ENCODE measurements around the gene DIP2A. TPM values are rescaled to one million over a fixed set of nuclear protein-coding genes. Genes with fewer than 3 reads are reported as not detected.

The DIP2A gene
- total and polyA plus RNA-seq, 2 experiments from 2014 or later: 18.5 to 36.3 TPM

DNA sequence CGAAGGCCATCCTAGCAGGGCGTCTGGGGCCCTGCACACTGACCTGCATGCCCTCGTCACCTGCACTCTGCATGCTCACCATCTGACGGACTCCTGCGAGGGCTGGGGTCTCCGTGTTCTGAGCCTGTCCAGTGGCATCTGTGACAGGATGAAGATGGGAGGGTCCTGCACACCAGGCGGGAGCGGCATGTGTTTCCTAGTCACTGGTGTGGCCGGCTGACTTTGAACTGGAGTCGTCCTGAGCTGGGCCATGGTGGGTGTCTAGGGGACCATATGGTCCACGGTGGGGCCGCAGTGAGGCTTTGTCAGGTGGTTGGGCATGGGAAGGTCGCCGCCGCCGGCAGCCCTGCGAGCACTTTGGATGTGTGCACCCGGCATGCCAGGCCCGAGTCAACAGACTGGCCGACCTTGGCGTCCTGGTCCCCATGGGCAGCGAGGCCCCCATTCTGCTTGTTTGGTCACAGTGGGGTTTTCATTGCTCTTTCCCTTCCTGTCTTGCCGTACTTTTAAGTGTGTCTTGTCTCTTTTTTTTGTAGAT lies 16.7 kb upstream of the DIP2A start (continued):
- TF ChIP-seq, protein P1, sequence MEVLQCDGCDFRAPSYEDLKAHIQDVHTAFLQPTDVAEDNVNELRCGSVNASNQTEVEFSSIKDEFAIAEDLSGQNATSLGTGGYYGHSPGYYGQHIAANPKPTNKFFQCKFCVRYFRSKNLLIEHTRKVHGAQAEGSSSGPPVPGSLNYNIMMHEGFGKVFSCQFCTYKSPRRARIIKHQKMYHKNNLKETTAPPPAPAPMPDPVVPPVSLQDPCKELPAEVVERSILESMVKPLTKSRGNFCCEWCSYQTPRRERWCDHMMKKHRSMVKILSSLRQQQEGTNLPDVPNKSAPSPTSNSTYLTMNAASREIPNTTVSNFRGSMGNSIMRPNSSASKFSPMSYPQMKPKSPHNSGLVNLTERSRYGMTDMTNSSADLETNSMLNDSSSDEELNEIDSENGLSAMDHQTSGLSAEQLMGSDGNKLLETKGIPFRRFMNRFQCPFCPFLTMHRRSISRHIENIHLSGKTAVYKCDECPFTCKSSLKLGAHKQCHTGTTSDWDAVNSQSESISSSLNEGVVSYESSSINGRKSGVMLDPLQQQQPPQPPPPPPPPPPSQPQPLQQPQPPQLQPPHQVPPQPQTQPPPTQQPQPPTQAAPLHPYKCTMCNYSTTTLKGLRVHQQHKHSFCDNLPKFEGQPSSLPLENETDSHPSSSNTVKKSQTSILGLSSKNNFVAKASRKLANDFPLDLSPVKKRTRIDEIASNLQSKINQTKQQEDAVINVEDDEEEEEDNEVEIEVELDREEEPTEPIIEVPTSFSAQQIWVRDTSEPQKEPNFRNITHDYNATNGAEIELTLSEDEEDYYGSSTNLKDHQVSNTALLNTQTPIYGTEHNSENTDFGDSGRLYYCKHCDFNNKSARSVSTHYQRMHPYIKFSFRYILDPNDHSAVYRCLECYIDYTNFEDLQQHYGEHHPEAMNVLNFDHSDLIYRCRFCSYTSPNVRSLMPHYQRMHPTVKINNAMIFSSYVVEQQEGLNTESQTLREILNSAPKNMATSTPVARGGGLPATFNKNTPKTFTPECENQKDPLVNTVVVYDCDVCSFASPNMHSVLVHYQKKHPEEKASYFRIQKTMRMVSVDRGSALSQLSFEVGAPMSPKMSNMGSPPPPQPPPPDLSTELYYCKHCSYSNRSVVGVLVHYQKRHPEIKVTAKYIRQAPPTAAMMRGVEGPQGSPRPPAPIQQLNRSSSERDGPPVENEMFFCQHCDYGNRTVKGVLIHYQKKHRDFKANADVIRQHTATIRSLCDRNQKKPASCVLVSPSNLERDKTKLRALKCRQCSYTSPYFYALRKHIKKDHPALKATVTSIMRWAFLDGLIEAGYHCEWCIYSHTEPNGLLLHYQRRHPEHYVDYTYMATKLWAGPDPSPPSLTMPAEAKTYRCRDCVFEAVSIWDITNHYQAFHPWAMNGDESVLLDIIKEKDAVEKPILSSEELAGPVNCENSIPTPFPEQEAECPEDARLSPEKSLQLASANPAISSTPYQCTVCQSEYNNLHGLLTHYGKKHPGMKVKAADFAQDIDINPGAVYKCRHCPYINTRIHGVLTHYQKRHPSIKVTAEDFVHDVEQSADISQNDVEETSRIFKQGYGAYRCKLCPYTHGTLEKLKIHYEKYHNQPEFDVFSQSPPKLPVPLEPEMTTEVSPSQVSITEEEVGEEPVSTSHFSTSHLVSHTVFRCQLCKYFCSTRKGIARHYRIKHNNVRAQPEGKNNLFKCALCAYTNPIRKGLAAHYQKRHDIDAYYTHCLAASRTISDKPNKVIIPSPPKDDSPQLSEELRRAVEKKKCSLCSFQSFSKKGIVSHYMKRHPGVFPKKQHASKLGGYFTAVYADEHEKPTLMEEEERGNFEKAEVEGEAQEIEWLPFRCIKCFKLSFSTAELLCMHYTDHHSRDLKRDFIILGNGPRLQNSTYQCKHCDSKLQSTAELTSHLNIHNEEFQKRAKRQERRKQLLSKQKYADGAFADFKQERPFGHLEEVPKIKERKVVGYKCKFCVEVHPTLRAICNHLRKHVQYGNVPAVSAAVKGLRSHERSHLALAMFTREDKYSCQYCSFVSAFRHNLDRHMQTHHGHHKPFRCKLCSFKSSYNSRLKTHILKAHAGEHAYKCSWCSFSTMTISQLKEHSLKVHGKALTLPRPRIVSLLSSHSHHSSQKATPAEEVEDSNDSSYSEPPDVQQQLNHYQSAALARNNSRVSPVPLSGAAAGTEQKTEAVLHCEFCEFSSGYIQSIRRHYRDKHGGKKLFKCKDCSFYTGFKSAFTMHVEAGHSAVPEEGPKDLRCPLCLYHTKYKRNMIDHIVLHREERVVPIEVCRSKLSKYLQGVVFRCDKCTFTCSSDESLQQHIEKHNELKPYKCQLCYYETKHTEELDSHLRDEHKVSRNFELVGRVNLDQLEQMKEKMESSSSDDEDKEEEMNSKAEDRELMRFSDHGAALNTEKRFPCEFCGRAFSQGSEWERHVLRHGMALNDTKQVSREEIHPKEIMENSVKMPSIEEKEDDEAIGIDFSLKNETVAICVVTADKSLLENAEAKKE (CRISPR knock-in tag; IDR thresholded peaks at IDR 0.05): no peak
- TF ChIP-seq CREB1 (CRISPR knock-in tag; IDR thresholded peaks at IDR 0.05; ENCODE audit: low read depth) (no peak), ZNF114 (CRISPR knock-in tag; IDR thresholded peaks at IDR 0.05) (no peak), EZH2 (IDR thresholded peaks at IDR 0.05; ENCODE audit: low read depth, unreplicated experiment) (no peak), JUNB (IDR thresholded peaks at IDR 0.05; ENCODE audit: unreplicated experiment) (no peak), NANOG (IDR thresholded peaks at IDR 0.05; ENCODE audit: borderline replicate concordance) (no peak)
- TF ChIP-seq, protein P2, sequence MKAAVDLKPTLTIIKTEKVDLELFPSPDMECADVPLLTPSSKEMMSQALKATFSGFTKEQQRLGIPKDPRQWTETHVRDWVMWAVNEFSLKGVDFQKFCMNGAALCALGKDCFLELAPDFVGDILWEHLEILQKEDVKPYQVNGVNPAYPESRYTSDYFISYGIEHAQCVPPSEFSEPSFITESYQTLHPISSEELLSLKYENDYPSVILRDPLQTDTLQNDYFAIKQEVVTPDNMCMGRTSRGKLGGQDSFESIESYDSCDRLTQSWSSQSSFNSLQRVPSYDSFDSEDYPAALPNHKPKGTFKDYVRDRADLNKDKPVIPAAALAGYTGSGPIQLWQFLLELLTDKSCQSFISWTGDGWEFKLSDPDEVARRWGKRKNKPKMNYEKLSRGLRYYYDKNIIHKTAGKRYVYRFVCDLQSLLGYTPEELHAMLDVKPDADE (IDR thresholded peaks at IDR 0.05): no peak

DNA sequence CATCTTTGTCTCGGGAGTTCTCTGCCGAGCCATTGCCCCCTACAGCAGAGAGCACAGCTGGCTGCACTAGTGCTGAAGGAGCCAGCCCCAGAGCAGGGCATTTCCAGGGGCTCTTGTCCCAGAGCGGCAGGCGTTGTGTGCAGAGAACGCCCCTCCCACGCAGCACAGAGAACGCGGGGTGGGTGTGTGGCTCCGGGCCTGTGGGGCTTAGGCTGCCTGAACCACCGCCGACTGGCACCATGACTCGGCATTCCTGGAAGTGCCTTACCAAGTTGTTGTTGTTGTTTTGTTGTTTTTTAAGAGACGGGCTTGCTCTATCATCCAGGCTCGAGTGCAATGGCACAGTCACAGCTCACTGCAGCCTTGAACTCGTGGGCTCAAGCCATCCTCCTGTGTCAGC lies 15.8 kb upstream of the DIP2A start:
- H3K4me1 Mint-ChIP-seq: peaks cover 18% of the 10 kb centered on the region
- H3K27ac Mint-ChIP-seq: peak overlapping the region; percentile 95
- Histone ChIP-seq H3K9me2 (ENCODE audit: insufficient read depth) (no peaks in the 10 kb centered on the region), H3K27me3 (ENCODE audit: insufficient read depth) (no peaks in the 10 kb centered on the region), H3F3A (replicated peaks; ENCODE audit: low read depth) (0 out of 2 replicates have a peak, but pooled peaks cover 6% of the 10 kb centered on the region), H4K20me1 (replicated peaks; ENCODE audit: insufficient read depth) (no peaks in the 10 kb centered on the region), H3K79me2 (replicated peaks; ENCODE audit: insufficient read depth) (no peaks in the 10 kb centered on the region), H3K4me2 (no peak overlapping the region), H3K4me1 (ENCODE audit: insufficient read depth) (no peaks in the 10 kb centered on the region), H3K27ac (ENCODE audit: low read depth) (no peak overlapping the region; the same call in 1 of the 2 replicates), H2AFZ (no peak overlapping the region), H3K36me3 (ENCODE audit: insufficient read depth) (peaks cover 10% of the 10 kb centered on the region; the same call in 1 of the 2 replicates), H3K4me3 (no peak overlapping the region)
- H3K36me3 Mint-ChIP-seq (ENCODE audit: low read depth): peaks cover 83% of the 10 kb centered on the region
- no peak overlapping the region for H3K4me3 Mint-ChIP-seq
- peaks cover 5% of the 10 kb centered on the region for H3K27me3 Mint-ChIP-seq (ENCODE audit: insufficient read depth, low read depth, poor library complexity)
- DNase-seq (ENCODE audit: low spot score) (no peak), ATAC-seq (peak; percentile 45; the same call in 2 of the 3 replicates)
- no peaks in the 10 kb centered on the region; the same call in 2 of the 3 replicates for H3K9me3 Mint-ChIP-seq
- TF ChIP-seq POLR2AphosphoS5 (IDR thresholded peaks at IDR 0.05; ENCODE audit: low read depth) (no peak), EZH2 (IDR thresholded peaks at IDR 0.05; ENCODE audit: low read depth, unreplicated experiment) (no peak), STAT1 (IDR thresholded peaks at IDR 0.05; ENCODE audit: unreplicated experiment) (no peak), CREB1 (CRISPR knock-in tag; IDR thresholded peaks at IDR 0.05; ENCODE audit: low read depth) (no peak), JUNB (IDR thresholded peaks at IDR 0.05; ENCODE audit: unreplicated experiment) (no peak), ZNF331 (CRISPR knock-in tag; IDR thresholded peaks at IDR 0.05; ENCODE audit: low read depth) (no peak)
- TF ChIP-seq, protein P2 (IDR thresholded peaks at IDR 0.05): no peak
- TF ChIP-seq, protein P3, sequence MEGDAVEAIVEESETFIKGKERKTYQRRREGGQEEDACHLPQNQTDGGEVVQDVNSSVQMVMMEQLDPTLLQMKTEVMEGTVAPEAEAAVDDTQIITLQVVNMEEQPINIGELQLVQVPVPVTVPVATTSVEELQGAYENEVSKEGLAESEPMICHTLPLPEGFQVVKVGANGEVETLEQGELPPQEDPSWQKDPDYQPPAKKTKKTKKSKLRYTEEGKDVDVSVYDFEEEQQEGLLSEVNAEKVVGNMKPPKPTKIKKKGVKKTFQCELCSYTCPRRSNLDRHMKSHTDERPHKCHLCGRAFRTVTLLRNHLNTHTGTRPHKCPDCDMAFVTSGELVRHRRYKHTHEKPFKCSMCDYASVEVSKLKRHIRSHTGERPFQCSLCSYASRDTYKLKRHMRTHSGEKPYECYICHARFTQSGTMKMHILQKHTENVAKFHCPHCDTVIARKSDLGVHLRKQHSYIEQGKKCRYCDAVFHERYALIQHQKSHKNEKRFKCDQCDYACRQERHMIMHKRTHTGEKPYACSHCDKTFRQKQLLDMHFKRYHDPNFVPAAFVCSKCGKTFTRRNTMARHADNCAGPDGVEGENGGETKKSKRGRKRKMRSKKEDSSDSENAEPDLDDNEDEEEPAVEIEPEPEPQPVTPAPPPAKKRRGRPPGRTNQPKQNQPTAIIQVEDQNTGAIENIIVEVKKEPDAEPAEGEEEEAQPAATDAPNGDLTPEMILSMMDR (conservative IDR thresholded peaks at IDR 0.05; ENCODE audit: low read depth in 2 of 2): no peak

All from GM23338 (cell line).